ENCODE data around the gene SPEN.

DNA sequence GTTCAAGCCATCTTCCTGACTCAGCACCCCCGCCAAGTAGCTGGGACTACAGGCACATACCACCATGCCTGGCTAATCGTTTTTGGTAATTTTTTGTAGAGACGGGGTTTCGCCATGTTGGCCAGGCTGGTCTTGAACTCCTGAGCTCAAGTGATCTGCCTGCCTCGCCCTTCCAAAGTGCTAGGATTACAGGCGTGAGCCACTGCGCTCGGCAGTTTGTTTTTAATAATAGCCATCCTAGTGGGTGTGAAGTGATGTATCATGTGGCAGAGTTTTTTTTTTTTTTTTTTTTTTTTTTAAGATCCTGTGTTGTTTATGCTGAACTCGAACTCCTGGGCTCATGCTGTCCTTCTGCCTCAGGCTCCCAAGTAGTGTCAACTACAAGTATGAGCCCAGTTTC, 51.8 kb downstream of the SPEN start:
- TF ChIP-seq POLR2AphosphoS5 (IDR thresholded peaks at IDR 0.05; ENCODE audit: control insufficient read depth, insufficient read depth, low read depth, low read length) (no peak), ZFP1 (CRISPR knock-in tag; IDR thresholded peaks at IDR 0.05) (no peak), POLR2A (conservative IDR thresholded peaks at IDR 0.05) (no peak), HMG20A (CRISPR knock-in tag; conservative IDR thresholded peaks at IDR 0.05) (no peak), CTCF (IDR thresholded peaks at IDR 0.05 in 2 of 3, conservative IDR thresholded peaks at IDR 0.05 in 1 of 3; ENCODE audit: insufficient read depth in 2 of 3, low read depth in 1 of 3, low read length in 3 of 3) (no peak), RAD21 (CRISPR knock-in tag; conservative IDR thresholded peaks at IDR 0.05 in 1 of 2, IDR thresholded peaks at IDR 0.05 in 1 of 2) (no peak)

Measured in K562 (cell line).